SK-N-SH (cell line): ENCODE measurements around the gene CLIC4. TPM values are rescaled to one million over a fixed set of nuclear protein-coding genes. Genes with fewer than 3 reads are reported as not detected.

Experiments
- CTCF ChIA-PET: fragments of 300-600, 350-600 bp; formaldehyde crosslinking; extraction: SDS; loops from one replicate; lab custom pipeline; 2021; lab: Yijun Ruan, JAX
- POLR2A ChIA-PET: fragments of 350-600 bp; sonication (Branson Sonifier 250); formaldehyde crosslinking; extraction: SDS; loops from one replicate; lab custom pipeline; 2020; ENCODE audit warnings: antibody characterized with exemption, inconsistent platforms; lab: Yijun Ruan, JAX
- DNase-seq: peaks from one replicate; pipeline ENCODE4 v3.0.0; 2012
- H2AFZ ChIP-seq: fragments of 200-600 bp; sonication (generic); 2 replicates; pipeline ENCODE4 v1.8.1; 2016; ENCODE audit warnings: antibody characterized with exemption, mild to moderate bottlenecking, low read depth
- H3F3A ChIP-seq: fragments of 200-600 bp; sonication (generic); replicated peaks from 2 replicates; pipeline ENCODE3; 2016; ENCODE audit warnings: antibody characterized with exemption, mild to moderate bottlenecking; ENCODE audit not compliant: insufficient read depth
- H3K27ac ChIP-seq, 2 experiments: fragments of 200-500 bp in 1 of 2; fragments of 200-600 bp in 1 of 2; sonication (Bioruptor generic) in 1 of 2; sonication (generic), shearing (Covaris generic) in 1 of 2; 2 replicates each; pipeline versions ENCODE4 v1.5.1 to v1.6.1; 2014 to 2016; ENCODE audit warnings: low read depth in 2 of 2, inconsistent platforms in 1 of 2, low read length in 1 of 2, mild to moderate bottlenecking in 1 of 2, mixed read lengths in 1 of 2
- H3K27me3 ChIP-seq: fragments of 200-600 bp; sonication (generic), shearing (Covaris generic); 2 replicates; pipeline ENCODE4 v1.6.1; 2016; ENCODE audit warnings: mixed run types; ENCODE audit not compliant: insufficient read depth
- H3K36me3 ChIP-seq, 2 experiments: fragments of 200-500 bp in 1 of 2; fragments of 200-600 bp in 1 of 2; sonication (Bioruptor generic) in 1 of 2; sonication (generic) in 1 of 2; replicated peaks in 1 of 2; 2 replicates each; pipeline versions ENCODE3 to v1.5.1; 2014 to 2016; ENCODE audit warnings: low read length in 1 of 2, mild to moderate bottlenecking in 1 of 2; ENCODE audit not compliant: insufficient read depth in 2 of 2, control insufficient read depth in 1 of 2
- H3K4me1 ChIP-seq, 2 experiments: fragments of 200-500 bp in 1 of 2; fragments of 200-600 bp in 1 of 2; sonication (Bioruptor generic) in 1 of 2; sonication (generic), shearing (Covaris generic) in 1 of 2; 2 replicates each; pipeline versions ENCODE4 v1.5.1 to v1.6.1; 2014 to 2016; ENCODE audit warnings: low read depth in 1 of 2, low read length in 1 of 2, mixed run types in 1 of 2; ENCODE audit not compliant: insufficient read depth in 2 of 2, control insufficient read depth in 1 of 2
- H3K4me2 ChIP-seq: fragments of 200-600 bp; sonication (generic), shearing (Covaris generic); 2 replicates; pipeline ENCODE4 v1.6.1; 2017; ENCODE audit warnings: mixed run types
- H3K4me3 ChIP-seq, 2 experiments: fragments of 200-500 bp in 1 of 2; fragments of 200-600 bp in 1 of 2; sonication (Bioruptor generic) in 1 of 2; sonication (generic), shearing (Covaris generic) in 1 of 2; 2 replicates each; pipeline versions ENCODE4 v1.5.1 to v1.8.1; 2014 to 2016; ENCODE audit warnings: low read depth in 2 of 2, inconsistent platforms in 1 of 2, low read length in 1 of 2, mild to moderate bottlenecking in 1 of 2, mixed read lengths in 1 of 2, moderate library complexity in 1 of 2
- H3K79me2 ChIP-seq: fragments of 200-600 bp; sonication (generic); 2 replicates; pipeline ENCODE4 v1.8.1; 2017; ENCODE audit warnings: mild to moderate bottlenecking; ENCODE audit not compliant: insufficient read depth
- H3K9ac ChIP-seq: fragments of 200-600 bp; sonication (generic); 2 replicates; pipeline ENCODE4 v1.6.1; 2017; ENCODE audit warnings: mixed run types
- H3K9me2 ChIP-seq: fragments of 200-600 bp; sonication (generic); 2 replicates; pipeline ENCODE4 v1.6.1; 2017; ENCODE audit warnings: mixed run types
- H3K9me3 ChIP-seq: fragments of 200-600 bp; sonication (generic); 2 replicates; pipeline ENCODE4 v1.6.1; 2017; ENCODE audit warnings: mixed run types, mild to moderate bottlenecking, moderate library complexity
- H4K20me1 ChIP-seq: fragments of 200-600 bp; sonication (generic); 2 replicates; pipeline ENCODE4 v1.6.1; 2017; ENCODE audit warnings: mild to moderate bottlenecking, mixed run types; ENCODE audit not compliant: insufficient read depth
- ELF1 ChIP-seq: IDR thresholded peaks from 2 replicates; pipeline ENCODE4 v1.4.0; 2012
- EP300 ChIP-seq, 2 experiments: IDR thresholded peaks; 2 replicates each; pipeline versions ENCODE4 v1.4.0 to v1.6.1; 2012; ENCODE audit warnings: borderline replicate concordance in 1 of 2, low read depth in 1 of 2, low read length in 1 of 2
- EZH2phosphoT487 ChIP-seq: fragments of 200-600 bp; sonication (generic); IDR thresholded peaks from 2 replicates; pipeline ENCODE4 v1.6.1; 2017; ENCODE audit warnings: low read depth, mixed run types, mild to moderate bottlenecking, antibody characterized with exemption, moderate library complexity, borderline replicate concordance
- FOSL2 ChIP-seq: IDR thresholded peaks from 2 replicates; pipeline ENCODE4 v1.4.0; 2012; ENCODE audit warnings: low read depth, mild to moderate bottlenecking, moderate library complexity, borderline replicate concordance
- FOXJ3 ChIP-seq: sonication (generic); formaldehyde crosslinking; IDR thresholded peaks from 2 replicates; pipeline ENCODE4 v1.5.1; 2020; ENCODE audit warnings: mild to moderate bottlenecking, missing genetic modification reagents
- FOXM1 ChIP-seq: IDR thresholded peaks from 2 replicates; pipeline ENCODE4 v1.4.0; 2012; ENCODE audit warnings: low read depth, mild to moderate bottlenecking
- GABPA ChIP-seq: IDR thresholded peaks from 2 replicates; pipeline ENCODE4 v1.4.0; 2012; ENCODE audit warnings: low read depth, mild to moderate bottlenecking
- GATA2 ChIP-seq: sonication (generic); formaldehyde crosslinking; IDR thresholded peaks from 2 replicates; pipeline ENCODE4 v1.5.0; 2020; ENCODE audit warnings: mild to moderate bottlenecking, missing genetic modification reagents
- JUND ChIP-seq: IDR thresholded peaks from 2 replicates; pipeline ENCODE4 v1.4.0; 2012
- NFIC ChIP-seq: IDR thresholded peaks from 2 replicates; pipeline ENCODE4 v1.4.0; 2012; ENCODE audit warnings: borderline replicate concordance
- POLR2AphosphoS5 ChIP-seq: IDR thresholded peaks from 2 replicates; pipeline ENCODE4 v1.6.1; 2012; ENCODE audit warnings: low read depth, low read length
- RFX5 ChIP-seq: IDR thresholded peaks from 2 replicates; pipeline ENCODE4 v1.6.1; 2012; ENCODE audit warnings: mild to moderate bottlenecking, improper control_type of control experiment, low read length
- RXRA ChIP-seq: IDR thresholded peaks from 2 replicates; pipeline ENCODE4 v1.4.0; 2012; ENCODE audit warnings: low read depth, mild to moderate bottlenecking, borderline replicate concordance
- SIN3A ChIP-seq: IDR thresholded peaks from 2 replicates; pipeline ENCODE4 v1.6.1; 2012; ENCODE audit warnings: low read depth, mild to moderate bottlenecking, low read length, moderate library complexity, borderline replicate concordance
- SMC3 ChIP-seq: IDR thresholded peaks from 2 replicates; pipeline ENCODE4 v1.6.1; 2012; ENCODE audit warnings: low read depth, low read length, improper control_type of control experiment
- TCF12 ChIP-seq: IDR thresholded peaks from 2 replicates; pipeline ENCODE4 v1.4.0; 2012
- WGBS: methylation state at CpG from one replicate; pipeline ENCODE4 v1.1.6; 2017; ENCODE audit warnings: low lambda C conversion rate; 5-methylcytosine and 5-hydroxymethylcytosine counted together
- polyA plus RNA-seq, 3 experiments: library from polyadenylated mRNA; depleted of rRNA; stranded (reverse); fragments of >200 nt; gene quantifications; 2 replicates each; pipeline ENCODE4 v1.2.3, GENCODE V29; 2012
- TF ChIP-seq, protein P1 (sequence below): fragments of 150-350 bp; IDR thresholded peaks from 2 replicates; pipeline ENCODE4 v1.6.1; 2017; ENCODE audit warnings: antibody characterized with exemption, low read length, low read depth, borderline replicate concordance
- TF ChIP-seq, protein P2 (sequence below): IDR thresholded peaks from 2 replicates; pipeline ENCODE4 v1.4.0; 2012; ENCODE audit warnings: low read depth
- TF ChIP-seq, protein P3 (sequence below): IDR thresholded peaks from 2 replicates; pipeline ENCODE4 v1.4.0; 2012; ENCODE audit warnings: low read depth, borderline replicate concordance

CLIC4 gene
- polyA plus RNA-seq, 1 of the 3 experiments (the other 2 are of a cell fraction): 66.4 TPM

DNA sequence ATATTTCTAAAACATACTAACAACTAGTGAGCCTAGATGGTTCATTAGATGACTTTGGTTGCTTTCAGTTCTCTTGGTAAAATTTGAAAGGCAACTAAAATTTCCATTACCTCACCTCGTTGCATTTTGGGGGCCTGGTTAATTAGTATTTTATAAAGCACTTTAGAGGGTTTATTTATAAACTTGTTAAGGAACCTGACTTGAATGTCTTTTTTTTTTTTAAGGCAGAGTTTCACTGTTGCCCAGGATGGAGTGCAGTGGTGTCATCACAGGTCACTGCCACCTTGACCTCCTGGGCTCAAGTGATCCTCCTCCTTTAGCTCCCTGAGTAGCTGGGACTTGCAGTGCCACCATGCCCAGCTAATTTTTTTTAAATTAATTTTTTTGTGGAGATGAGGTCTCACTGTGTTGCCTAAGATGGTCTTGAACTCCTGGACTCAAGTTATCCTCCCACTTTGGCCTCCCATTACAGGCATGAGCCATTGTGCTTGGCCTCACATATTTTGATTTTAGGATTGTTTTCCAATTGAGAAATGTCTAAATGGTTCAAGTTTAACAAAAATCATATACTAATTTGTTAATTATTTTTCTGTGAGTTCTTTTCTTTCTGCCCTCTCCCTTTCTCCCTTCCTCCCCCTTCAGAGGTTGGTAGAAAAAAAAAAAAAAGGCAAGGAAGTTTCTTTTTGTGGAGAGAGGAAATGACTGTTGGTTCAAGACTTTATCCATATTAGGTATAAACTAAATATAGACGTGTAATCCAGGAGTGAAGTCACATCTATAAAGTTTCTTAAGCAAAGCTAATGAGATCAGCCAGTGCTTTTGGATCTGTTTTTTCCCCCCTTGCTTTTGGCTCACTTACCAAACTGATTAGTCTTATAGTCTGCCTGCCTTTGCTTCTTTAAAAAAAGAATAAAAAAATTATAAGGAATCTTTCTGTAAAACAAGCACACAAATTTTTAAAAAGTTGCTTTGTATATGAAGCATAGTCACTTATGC, 24.7 kb downstream of the CLIC4 start (continued):
- peak in 1 of 2 experiments; percentile 40; a peak in 1 of 4 replicates for TF ChIP-seq EP300 (IDR thresholded peaks at IDR 0.05; ENCODE audit: borderline replicate concordance in 1 of 2, low read depth in 1 of 2, low read length in 1 of 2)
- TF ChIP-seq FOXJ3: no peak
- TF ChIP-seq, protein P1, sequence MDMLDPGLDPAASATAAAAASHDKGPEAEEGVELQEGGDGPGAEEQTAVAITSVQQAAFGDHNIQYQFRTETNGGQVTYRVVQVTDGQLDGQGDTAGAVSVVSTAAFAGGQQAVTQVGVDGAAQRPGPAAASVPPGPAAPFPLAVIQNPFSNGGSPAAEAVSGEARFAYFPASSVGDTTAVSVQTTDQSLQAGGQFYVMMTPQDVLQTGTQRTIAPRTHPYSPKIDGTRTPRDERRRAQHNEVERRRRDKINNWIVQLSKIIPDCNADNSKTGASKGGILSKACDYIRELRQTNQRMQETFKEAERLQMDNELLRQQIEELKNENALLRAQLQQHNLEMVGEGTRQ: no peak
- peak; percentile 39 for TF ChIP-seq JUND
- no peak for TF ChIP-seq SIN3A
- no peak for TF ChIP-seq SMC3
- TF ChIP-seq EZH2phosphoT487: no peak
- TF ChIP-seq NFIC: peak; percentile 23; the same call in 1 of the 2 replicates
- TF ChIP-seq, protein P2, sequence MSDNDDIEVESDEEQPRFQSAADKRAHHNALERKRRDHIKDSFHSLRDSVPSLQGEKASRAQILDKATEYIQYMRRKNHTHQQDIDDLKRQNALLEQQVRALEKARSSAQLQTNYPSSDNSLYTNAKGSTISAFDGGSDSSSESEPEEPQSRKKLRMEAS: no peak
- TF ChIP-seq, protein P3, sequence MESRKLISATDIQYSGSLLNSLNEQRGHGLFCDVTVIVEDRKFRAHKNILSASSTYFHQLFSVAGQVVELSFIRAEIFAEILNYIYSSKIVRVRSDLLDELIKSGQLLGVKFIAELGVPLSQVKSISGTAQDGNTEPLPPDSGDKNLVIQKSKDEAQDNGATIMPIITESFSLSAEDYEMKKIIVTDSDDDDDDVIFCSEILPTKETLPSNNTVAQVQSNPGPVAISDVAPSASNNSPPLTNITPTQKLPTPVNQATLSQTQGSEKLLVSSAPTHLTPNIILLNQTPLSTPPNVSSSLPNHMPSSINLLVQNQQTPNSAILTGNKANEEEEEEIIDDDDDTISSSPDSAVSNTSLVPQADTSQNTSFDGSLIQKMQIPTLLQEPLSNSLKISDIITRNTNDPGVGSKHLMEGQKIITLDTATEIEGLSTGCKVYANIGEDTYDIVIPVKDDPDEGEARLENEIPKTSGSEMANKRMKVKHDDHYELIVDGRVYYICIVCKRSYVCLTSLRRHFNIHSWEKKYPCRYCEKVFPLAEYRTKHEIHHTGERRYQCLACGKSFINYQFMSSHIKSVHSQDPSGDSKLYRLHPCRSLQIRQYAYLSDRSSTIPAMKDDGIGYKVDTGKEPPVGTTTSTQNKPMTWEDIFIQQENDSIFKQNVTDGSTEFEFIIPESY: no peak
- TF ChIP-seq TCF12: peak; percentile 33; the same call in 1 of the 2 replicates
- TF ChIP-seq ELF1: no peak
- no peak for TF ChIP-seq FOXM1
- no peak for TF ChIP-seq GATA2 (CRISPR knock-in tag)
- TF ChIP-seq GABPA: peak; percentile 5; the same call in 1 of the 2 replicates
- no peak; the same call in 1 of the 2 replicates for TF ChIP-seq RXRA
- TF ChIP-seq, all 33 proteins: peak for 7

DNA sequence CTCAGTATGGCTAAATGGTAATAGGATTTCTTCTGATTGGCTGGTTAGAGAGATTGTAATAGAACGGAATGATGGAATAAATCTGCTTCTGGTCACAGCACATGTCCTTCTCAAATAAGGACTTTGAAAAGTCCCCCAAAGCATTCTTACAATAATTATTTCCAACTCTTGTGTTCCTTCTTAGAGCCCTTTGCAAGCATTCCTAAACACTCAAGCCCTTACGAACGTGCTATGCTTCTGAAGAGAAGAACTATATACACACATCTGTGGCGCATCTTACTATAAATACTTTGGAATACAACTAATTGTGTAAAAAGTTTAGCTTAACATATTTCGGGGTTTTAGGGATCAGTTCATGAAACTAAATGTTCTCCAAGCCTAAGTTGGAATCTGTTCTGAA, 25.6 kb downstream of the CLIC4 start:
- no peak overlapping the region for H2AFZ ChIP-seq

More for the DNA sequence above, 25.6 kb downstream of the CLIC4 start:
- no peaks in the 10 kb centered on the region for H3K9me2 ChIP-seq
- H3K9ac ChIP-seq: peak overlapping the region; percentile 48; the same call in 1 of the 2 replicates
- peaks cover 30% of the 10 kb centered on the region for H3F3A ChIP-seq
- H3K79me2 ChIP-seq: peaks cover 99% of the 10 kb centered on the region
- H3K36me3 ChIP-seq: peaks cover 0 to 8% of the 10 kb centered on the region in 2 experiments
- no peaks in the 10 kb centered on the region for H3K27me3 ChIP-seq
- H3K4me2 ChIP-seq: peak overlapping the region; percentile 60
- WGBS: 89% methylated on average over 5 of the region's 5 CpGs
- ChIA-PET CTCF (interaction anchor here (0.8 to 1.1 kb wide), 2 partner anchors 10 to 14 kb away, joined by 3 read pairs; no protein-coding TSS in a partner anchor), POLR2A (no interaction called here)
- TF ChIP-seq, protein P3: no peak
- TF ChIP-seq POLR2AphosphoS5: no peak
- TF ChIP-seq FOXM1: no peak
- TF ChIP-seq FOSL2: no peak
- TF ChIP-seq JUND: no peak
- no peak for TF ChIP-seq RFX5
- peaks cover 3 to 44% of the 10 kb centered on the region in 2 experiments for H3K4me1 ChIP-seq
- DNase-seq: no peak
- peaks cover 11% of the 10 kb centered on the region for H4K20me1 ChIP-seq
- peak overlapping the region; percentile 70 to 94 for H3K27ac ChIP-seq
- H3K4me3 ChIP-seq: no peak overlapping the region; a peak in 1 of 4 replicates
- H3K9me3 ChIP-seq: no peaks in the 10 kb centered on the region
